GM21423 (cell line): ENCODE data around the gene CLCN4.
A peak's percentile ranks its signal among the peaks of the same experiment; 100 is the strongest.

Source experiments
- ATAC-seq: cut with Tn5 transposase; IDR thresholded peaks from one replicate; pipeline ENCODE4 v1.9.1; 2021; ENCODE audit warnings: mild to moderate bottlenecking, moderate library complexity; ENCODE audit not compliant: unreplicated experiment

The CLCN4 gene

GRCh38 chrX:10189317-10190268 lies 32.8 kb downstream of the CLCN4 start:
- ATAC-seq, result peak; percentile 69

GRCh38 chrX:10190367-10190766 lies 33.6 kb downstream of the CLCN4 start:
- ATAC-seq, result no peak

DNA sequence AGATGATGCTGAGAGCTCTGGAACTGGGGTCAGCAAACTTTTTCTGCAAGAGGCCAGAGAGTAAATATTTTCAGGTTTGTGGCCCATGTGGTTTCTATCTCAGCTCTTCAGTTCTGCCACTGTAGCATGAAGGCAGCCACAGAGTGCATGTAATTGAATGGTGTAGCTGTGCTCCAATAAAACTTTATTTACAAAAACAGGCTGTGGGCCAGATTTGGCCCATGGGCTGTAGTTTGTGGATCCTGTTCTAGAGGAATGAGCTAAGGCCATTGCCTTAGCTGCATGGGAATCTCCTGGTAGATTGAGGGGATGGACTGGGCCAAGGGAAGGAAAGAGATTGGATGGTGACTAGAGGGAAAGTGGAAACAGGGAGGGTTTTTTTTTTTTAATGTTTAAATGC lies 36.8 kb downstream of the CLCN4 start:
- ATAC-seq, result no peak

DNA sequence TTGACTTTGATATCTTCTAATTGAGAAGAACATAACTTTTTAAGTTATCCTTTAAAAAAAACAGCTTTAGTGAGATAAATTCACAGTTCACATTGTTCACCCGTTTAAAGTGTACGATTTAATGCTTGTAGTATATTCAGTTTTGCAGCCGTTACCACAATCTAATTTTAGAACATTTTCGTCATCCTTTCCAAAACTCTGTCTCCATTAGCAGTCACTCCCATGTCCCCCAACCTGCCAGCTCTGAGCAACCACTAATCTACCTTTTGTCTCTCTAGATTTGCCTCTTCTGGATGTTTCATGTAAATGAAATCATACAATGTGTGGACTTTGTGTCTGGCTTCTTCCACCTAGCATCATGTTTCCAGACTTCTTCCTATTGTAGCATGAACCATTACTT lies 38.6 kb downstream of the CLCN4 start:
- ATAC-seq, result no peak

GRCh38 chrX:10195947-10196346 lies 39.2 kb downstream of the CLCN4 start:
- no peak for ATAC-seq

DNA sequence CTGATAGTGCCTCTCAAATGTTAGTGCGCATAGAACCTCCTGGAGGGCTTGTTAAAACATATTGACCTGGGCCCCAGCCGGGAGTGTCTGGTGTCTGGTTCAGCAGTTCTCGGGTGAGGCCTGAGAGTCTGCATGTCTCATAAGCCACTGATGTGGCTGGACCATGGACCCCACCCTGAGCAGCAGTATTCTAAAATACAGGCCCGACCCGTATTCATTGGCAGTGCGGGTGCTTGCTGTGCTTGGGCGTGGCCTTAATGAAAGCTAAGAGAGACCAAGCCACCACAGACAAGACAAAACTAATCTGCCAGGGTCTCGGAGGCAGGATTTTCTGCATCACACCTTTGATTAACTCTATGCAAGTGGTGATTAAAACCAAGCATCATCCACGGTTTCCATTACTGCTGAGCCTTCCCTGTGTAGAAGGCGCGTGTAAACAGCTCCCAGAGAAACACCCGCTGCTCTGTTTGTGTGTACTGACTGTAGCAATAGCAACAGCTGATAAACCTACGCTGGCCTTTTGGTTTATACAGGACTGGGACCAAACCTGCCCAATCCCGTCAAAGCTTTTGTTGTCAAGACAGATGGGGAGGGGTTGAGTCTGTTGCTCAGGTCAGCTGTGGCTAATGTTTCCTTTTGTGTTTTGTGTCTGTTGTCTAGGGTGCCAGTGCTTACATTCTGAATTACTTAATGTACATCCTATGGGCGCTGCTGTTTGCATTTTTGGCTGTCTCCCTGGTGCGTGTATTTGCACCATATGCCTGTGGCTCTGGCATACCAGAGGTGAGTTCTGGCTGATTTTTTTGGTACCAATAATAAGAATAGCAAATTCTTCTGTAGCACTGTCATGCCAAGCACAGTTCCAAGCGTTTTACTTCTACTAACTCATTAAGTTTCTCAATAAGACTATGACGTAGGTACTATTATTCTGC lies 40.8 kb downstream of the CLCN4 start:
- no peak for ATAC-seq

DNA sequence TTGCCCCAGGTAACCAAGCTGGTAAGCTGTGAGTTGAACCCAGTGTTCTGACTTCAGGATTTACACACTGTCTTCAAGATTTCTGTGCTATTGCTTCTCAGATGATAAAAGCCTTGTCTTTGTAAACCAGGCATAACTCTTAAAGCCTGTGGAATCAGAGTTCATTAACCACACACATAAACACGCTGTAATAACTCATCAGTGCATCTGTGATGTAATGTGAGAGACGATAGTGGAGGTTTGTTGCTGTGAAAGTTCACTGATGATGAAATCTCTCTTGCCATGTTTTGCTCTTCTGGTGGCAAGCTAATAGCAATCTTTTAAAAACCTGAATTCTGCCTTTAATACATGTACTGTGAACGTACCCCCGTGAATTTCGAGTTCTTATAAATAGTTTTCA lies 41.5 kb downstream of the CLCN4 start:
- no peak for ATAC-seq

DNA sequence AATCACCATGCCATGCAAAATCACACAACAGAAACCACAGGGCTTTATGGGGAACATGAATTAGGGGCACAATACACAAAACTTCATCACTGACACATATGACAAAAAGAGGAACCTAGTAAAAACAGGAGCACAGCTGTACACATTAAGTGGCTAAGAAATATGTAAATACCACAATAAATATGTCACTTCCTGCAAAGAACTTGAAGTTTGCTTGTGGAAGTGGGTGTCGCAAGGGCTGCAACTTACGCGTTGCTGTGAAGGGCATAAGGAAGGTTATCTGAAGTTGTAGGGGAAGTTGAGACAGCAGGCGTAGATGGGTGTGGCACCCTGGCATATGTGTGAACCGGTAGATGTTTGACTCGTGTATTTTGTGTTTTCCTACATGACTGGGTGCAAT lies 42.4 kb downstream of the CLCN4 start:
- peak; percentile 82 for ATAC-seq

- ATAC-seq, result no peak
These were observed 46.8 kb downstream of the CLCN4 start for GRCh38 chrX:10203617-10204016.

GRCh38 chrX:10206317-10206716 lies 49.5 kb downstream of the CLCN4 start:
- no peak for ATAC-seq

- ATAC-seq, result no peak
These were observed 51.6 kb downstream of the CLCN4 start for GRCh38 chrX:10208281-10208856.

DNA sequence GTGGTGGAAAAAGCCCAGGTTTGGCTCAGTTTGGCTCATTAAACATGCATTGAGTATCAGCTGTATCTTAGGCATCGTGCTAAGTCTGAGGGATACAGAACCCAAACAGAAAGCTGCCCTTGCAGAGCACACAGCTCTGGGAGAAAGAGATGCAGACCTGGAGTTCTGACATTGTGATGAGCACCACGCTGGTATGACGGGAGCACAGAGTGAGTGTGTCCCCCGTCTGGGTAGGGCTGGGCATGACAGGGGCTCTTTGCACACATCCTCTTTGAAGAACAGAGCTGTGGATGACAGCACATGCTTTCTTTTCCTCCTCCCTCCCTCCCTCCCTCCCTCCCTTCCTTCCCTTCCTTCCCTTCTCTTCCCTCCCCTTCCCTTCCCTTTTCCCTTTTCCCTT lies 52.2 kb downstream of the CLCN4 start:
- ATAC-seq, result no peak

GRCh38 chrX:10212395-10212794 lies 55.6 kb downstream of the CLCN4 start:
- no peak for ATAC-seq

DNA sequence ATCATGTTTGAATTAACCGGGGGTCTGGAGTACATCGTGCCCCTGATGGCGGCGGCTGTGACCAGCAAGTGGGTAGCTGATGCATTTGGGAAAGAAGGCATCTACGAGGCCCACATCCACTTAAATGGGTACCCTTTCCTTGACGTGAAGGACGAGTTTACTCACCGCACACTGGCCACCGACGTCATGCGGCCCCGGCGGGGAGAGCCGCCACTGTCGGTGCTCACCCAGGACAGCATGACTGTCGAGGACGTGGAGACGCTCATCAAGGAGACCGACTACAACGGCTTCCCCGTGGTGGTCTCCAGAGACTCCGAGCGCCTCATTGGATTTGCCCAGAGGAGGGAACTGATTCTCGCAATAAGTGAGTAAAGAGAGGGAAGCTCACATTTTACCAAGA lies 56.9 kb downstream of the CLCN4 start:
- ATAC-seq, result no peak

GRCh38 chrX:10216208-10216607 lies 59.4 kb downstream of the CLCN4 start:
- no peak for ATAC-seq

DNA sequence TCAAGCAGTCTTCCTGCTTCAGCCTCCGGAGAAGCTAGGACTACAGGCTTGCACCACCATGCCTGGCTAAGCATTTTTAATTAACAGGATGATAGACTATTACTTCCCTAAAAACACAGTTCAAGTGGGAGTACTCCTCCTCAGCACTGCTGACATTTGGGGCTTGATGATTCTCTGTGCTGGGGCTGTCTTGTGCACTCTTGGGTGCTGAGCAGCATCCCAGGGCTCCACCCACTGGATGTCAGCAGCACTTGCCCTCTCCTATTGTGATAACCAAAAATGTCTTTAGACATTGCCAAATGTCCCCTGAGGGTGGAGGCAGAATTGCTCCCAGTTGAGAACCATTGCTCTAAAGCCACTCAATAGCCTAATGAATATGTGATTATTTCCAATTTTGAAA lies 60.4 kb downstream of the CLCN4 start:
- ATAC-seq, result no peak

GRCh38 chrX:10221651-10222050 lies 64.9 kb downstream of the CLCN4 start:
- no peak for ATAC-seq

GRCh38 chrX:10223276-10223675 lies 66.5 kb downstream of the CLCN4 start:
- no peak for ATAC-seq

GRCh38 chrX:10223781-10224180 lies 67.0 kb downstream of the CLCN4 start:
- ATAC-seq, result no peak

DNA sequence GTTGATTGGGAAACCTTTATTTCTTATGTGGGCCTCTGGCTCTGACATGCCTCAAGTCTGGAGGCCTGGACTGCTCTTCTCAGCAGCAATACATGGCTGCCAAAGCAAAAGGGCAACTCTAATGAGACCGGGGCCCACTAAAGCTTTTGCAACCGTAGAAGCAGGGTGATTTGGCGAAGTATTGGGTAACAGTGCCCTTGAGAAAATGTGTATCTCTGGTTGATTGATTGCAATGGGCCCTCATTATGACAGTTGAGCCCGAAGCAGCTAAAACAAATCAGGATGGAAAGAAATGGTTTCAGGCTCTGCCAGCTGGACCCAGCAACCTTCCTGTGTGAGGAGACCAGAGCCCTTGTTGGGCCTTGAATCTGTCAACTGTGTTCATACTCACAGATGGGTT lies 73.4 kb downstream of the CLCN4 start:
- no peak for ATAC-seq

DNA sequence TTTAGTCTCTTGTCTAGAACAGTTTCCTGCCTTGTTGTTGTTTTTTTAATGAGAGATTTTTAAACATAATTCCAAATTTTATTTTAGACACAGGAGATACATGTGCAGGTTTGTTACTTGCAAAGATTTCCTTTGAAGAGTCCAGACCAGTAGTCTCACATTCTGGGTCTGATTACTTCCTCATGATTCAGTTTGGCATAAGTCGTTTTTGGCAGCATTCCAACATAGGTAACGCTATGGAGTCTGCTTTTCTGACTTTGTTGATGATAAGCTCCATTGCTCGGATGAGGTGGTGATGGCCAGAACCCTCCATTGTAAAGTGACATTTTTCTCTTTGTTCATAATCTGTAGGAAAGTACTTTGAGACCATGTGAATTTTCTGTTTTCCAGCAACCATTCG lies 74.7 kb downstream of the CLCN4 start:
- ATAC-seq, result no peak
